HepG2 (cell line): ENCODE data around the gene POFUT2. TPM values are rescaled to one million over a fixed set of nuclear protein-coding genes. Genes with fewer than 3 reads are reported as not detected.

Experiments
- DZIP1 ChIP-seq: sonication (generic); formaldehyde crosslinking; IDR thresholded peaks from 2 replicates; pipeline ENCODE4 v1.5.0; 2020; ENCODE audit warnings: mild to moderate bottlenecking, missing genetic modification reagents
- HDAC2 ChIP-seq: sonication (generic); formaldehyde crosslinking; IDR thresholded peaks from 2 replicates; pipeline ENCODE4 v1.4.0; 2020; ENCODE audit warnings: missing genetic modification reagents
- HNF1B ChIP-seq: sonication (generic); formaldehyde crosslinking; IDR thresholded peaks from 2 replicates; pipeline ENCODE4 v1.5.1; 2020; ENCODE audit warnings: mild to moderate bottlenecking, moderate library complexity, missing genetic modification reagents
- HOXA7 ChIP-seq: sonication (generic); formaldehyde crosslinking; IDR thresholded peaks from 2 replicates; pipeline ENCODE4 v1.8.1; 2022; ENCODE audit warnings: mild to moderate bottlenecking, missing genetic modification reagents, moderate library complexity
- JUND ChIP-seq: sonication (generic); formaldehyde crosslinking; IDR thresholded peaks from 2 replicates; pipeline ENCODE4 v1.8.0; 2022; ENCODE audit warnings: mild to moderate bottlenecking, missing genetic modification reagents
- NFAT5 ChIP-seq: sonication (generic); formaldehyde crosslinking; IDR thresholded peaks from 2 replicates; pipeline ENCODE4 v1.4.0; 2020; ENCODE audit warnings: missing genetic modification reagents
- PAF1 ChIP-seq: IDR thresholded peaks from 2 replicates; pipeline ENCODE4 v1.6.1; 2016; ENCODE audit warnings: missing genetic modification reagents, missing compliant biosample characterization
- PREB ChIP-seq: sonication (generic); formaldehyde crosslinking; IDR thresholded peaks from 2 replicates; pipeline ENCODE4 v1.4.0; 2020; ENCODE audit warnings: missing genetic modification reagents
- RBAK ChIP-seq: sonication (generic); formaldehyde crosslinking; IDR thresholded peaks from 2 replicates; pipeline ENCODE4 v1.5.1; 2020; ENCODE audit warnings: mild to moderate bottlenecking, missing genetic modification reagents
- REL ChIP-seq: sonication (generic); formaldehyde crosslinking; conservative IDR thresholded peaks from 2 replicates; pipeline ENCODE4 v1.8.0; 2022; ENCODE audit warnings: mild to moderate bottlenecking, missing genetic modification reagents, moderate library complexity
- RORA ChIP-seq: sonication (generic); formaldehyde crosslinking; IDR thresholded peaks from 2 replicates; pipeline ENCODE4 v1.5.0; 2020; ENCODE audit warnings: mild to moderate bottlenecking, missing genetic modification reagents, moderate library complexity
- TBX3 ChIP-seq: fragments of 450-650 bp; IDR thresholded peaks from 2 replicates; pipeline ENCODE4 v1.6.1; 2017; ENCODE audit warnings: antibody characterized with exemption, mild to moderate bottlenecking, inconsistent platforms, borderline replicate concordance
- ZEB1 ChIP-seq: IDR thresholded peaks from 2 replicates; pipeline ENCODE4 v1.6.1; 2012; ENCODE audit warnings: mild to moderate bottlenecking, low read depth, inconsistent platforms; ENCODE audit not compliant: insufficient replicate concordance
- ZFP1 ChIP-seq: IDR thresholded peaks from 2 replicates; pipeline ENCODE4 v1.6.1; 2016
- ZNF747 ChIP-seq: sonication (generic); formaldehyde crosslinking; IDR thresholded peaks from 2 replicates; pipeline ENCODE4 v1.8.1; 2023; ENCODE audit warnings: missing genetic modification reagents, mild to moderate bottlenecking, borderline replicate concordance
- polyA plus RNA-seq, 8 experiments: library from polyadenylated mRNA; depleted of rRNA in 3 of 8; stranded (reverse) in 7 of 8; unstranded in 1 of 8; fragments of >200 nt; fragmentation: Illumina TruSeq in 4 of 8; extraction: Trizol in 4 of 8; gene quantifications; 2 replicates each; pipeline versions ENCODE4 v1.2.1 to v1.2.3, GENCODE V29; 2011 to 2016; ENCODE audit warnings: low read depth in 4 of 8, missing spikeins in 1 of 8, mixed read lengths in 1 of 8; ENCODE audit not compliant: insufficient read depth in 1 of 8
- total RNA-seq, 5 experiments: library from RNA; depleted of rRNA; stranded (reverse); fragments of >200 nt; fragmentation: Illumina TruSeq; extraction: Trizol; gene quantifications; 2 replicates each; pipeline ENCODE4 v1.2.3, GENCODE V29; 2016; ENCODE audit warnings: low read depth in 1 of 5

POFUT2 gene
- total and polyA plus RNA-seq, 2 of the 13 experiments (the other 11 are each of a cell fraction or from before 2014, with no cell fraction given), result 22.8 to 24.0 TPM

DNA sequence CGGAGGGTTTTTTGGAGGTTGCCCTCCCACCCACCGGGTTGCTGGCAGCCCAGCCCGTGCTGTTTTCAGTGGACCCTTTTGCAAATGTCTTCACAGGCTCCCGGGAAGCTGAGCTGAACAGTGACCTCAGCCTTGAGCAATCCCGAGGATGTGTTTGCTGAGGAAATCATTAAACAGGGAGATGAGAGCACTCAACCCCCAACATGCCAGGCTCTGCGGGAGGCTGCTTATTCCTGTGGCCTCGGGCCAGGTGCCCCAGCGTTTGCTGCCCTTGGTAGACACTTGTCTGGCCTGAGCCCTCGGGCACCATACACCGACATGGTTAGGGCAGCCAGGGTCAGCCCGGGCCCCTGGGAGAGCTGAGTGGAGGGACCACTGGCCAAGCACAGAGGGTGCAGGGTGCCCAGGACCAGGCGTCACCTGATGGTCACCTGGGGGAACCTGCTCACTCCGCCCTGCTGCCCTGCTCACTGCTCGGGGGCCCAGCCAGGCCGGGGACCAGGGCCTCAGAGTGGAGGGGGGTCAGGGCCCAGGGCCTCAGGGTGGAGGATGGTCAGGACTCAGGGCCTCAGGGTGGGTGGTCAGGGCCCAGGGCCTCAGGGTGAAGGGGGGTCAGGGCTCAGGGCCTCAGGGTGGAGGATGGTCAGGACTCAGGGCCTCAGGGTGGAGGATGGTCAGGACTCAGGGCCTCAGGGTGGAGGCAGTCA is 42.5 kb upstream of the POFUT2 start (continued):
- TF ChIP-seq NFAT5 (CRISPR knock-in tag), result no peak
- 0 out of 2 replicates have a peak, but pooled peaks have one; percentile 19 for TF ChIP-seq RBAK (CRISPR knock-in tag)
- TF ChIP-seq RORA, result no peak
- no peak for TF ChIP-seq ZNF747 (CRISPR knock-in tag)
- peak; percentile 67; the same call in 1 of the 2 replicates for TF ChIP-seq ZFP1 (CRISPR knock-in tag)
- TF ChIP-seq HDAC2 (CRISPR knock-in tag), result peak; percentile 71; the same call in 1 of the 2 replicates
- TF ChIP-seq DZIP1, result no peak
- peak; percentile 60 for TF ChIP-seq ZEB1
- no peak for TF ChIP-seq PREB (CRISPR knock-in tag)
- no peak for TF ChIP-seq PAF1 (CRISPR knock-in tag)
- no peak for TF ChIP-seq REL (CRISPR knock-in tag)
- TF ChIP-seq JUND (CRISPR knock-in tag), result peak; percentile 90
- TF ChIP-seq TBX3, result no peak
- TF ChIP-seq HOXA7 (CRISPR knock-in tag), result no peak
- TF ChIP-seq HNF1B, result peak; percentile 86
